K562 (cell line): ENCODE results near the gene NF1. TPM values are rescaled to one million over a fixed set of nuclear protein-coding genes. Genes with fewer than 3 reads are reported as not detected.

Experiments used
- ATAC-seq: fragments of 200-7000 bp; cut with Tn5 transposase; 3 replicates; pipeline ENCODE4 v1.9.1; 2020; ENCODE audit warnings: moderate library complexity
- BruUV-seq: library from RNA; stranded (reverse); fragments of 400-500 nt; replicated peaks from 2 replicates; lab custom pipeline; 2021; lab: Mats Ljungman, UMichigan
- CTCF ChIA-PET: fragments of 300-600 bp; formaldehyde crosslinking; extraction: SDS; loops from one replicate; lab custom pipeline; 2021; ENCODE audit warnings: low intra/inter-chr PET ratio; lab: Yijun Ruan, JAX
- POLR2A ChIA-PET: fragments of 300-600, 350-650 bp; sonication (Branson Sonifier 250); formaldehyde crosslinking; extraction: SDS; loops from one replicate; lab custom pipeline; 2021; ENCODE audit warnings: antibody characterized with exemption, inconsistent platforms; lab: Yijun Ruan, JAX
- DNase-seq, 4 experiments: peaks; one replicate each; pipeline versions ENCODE4 v3.0.0 to v3.0.0-alpha.2; 2011 to 2018; ENCODE audit warnings: low spot score in 3 of 4, mixed read lengths in 3 of 4; ENCODE audit errors: extremely low read depth in 1 of 4
- FAIRE-seq: peaks from 2 replicates; lab custom pipeline; 2011; peaks lifted over from hg19 to GRCh38; lab: Jason Lieb, UNC
- H2AFZ ChIP-seq: 2 replicates; pipeline ENCODE4 v1.6.0; 2011; ENCODE audit warnings: low read depth, low read length, control low read depth, inconsistent platforms
- H3K27ac ChIP-seq: fragments of 200-600 bp; 3 replicates; pipeline ENCODE4 v1.8.0; 2011; ENCODE audit warnings: low read depth, mild to moderate bottlenecking, control low read depth, inconsistent platforms, low read length, moderate library complexity, mixed read lengths; ENCODE audit errors: extremely low read depth
- H3K27me3 ChIP-seq, 2 experiments: fragments of 300-600 bp in 1 of 2; 2 replicates in 1 of 2; 3 replicates in 1 of 2; pipeline versions ENCODE4 v1.6.0 to v1.8.0; 2011; ENCODE audit warnings: inconsistent platforms in 2 of 2, low read length in 2 of 2, mild to moderate bottlenecking in 1 of 2, mixed read lengths in 1 of 2, moderate library complexity in 1 of 2; ENCODE audit not compliant: control insufficient read depth in 2 of 2, insufficient read depth in 2 of 2
- H3K36me3 ChIP-seq: fragments of 300-600 bp; 3 replicates; pipeline ENCODE4 v1.8.0; 2011; ENCODE audit warnings: mild to moderate bottlenecking, low read length, inconsistent platforms; ENCODE audit not compliant: control insufficient read depth, insufficient read depth
- H3K4me1 ChIP-seq, 2 experiments: fragments of 200-600 bp in 1 of 2; replicated peaks in 1 of 2; 2 replicates in 1 of 2; 3 replicates in 1 of 2; pipeline versions ENCODE4 v1.5.1 to v1.8.0; 2011; ENCODE audit warnings: inconsistent platforms in 2 of 2, low read length in 2 of 2, mild to moderate bottlenecking in 1 of 2, mixed read lengths in 1 of 2, moderate library complexity in 1 of 2; ENCODE audit not compliant: control insufficient read depth in 2 of 2, insufficient read depth in 2 of 2
- H3K4me2 ChIP-seq: 2 replicates; pipeline ENCODE4 v1.6.1; 2011; ENCODE audit warnings: low read length, control low read depth, inconsistent platforms, mixed read lengths; ENCODE audit not compliant: insufficient read depth
- H3K4me3 ChIP-seq: fragments of 200-600 bp; sonication (generic), shearing (Covaris generic); 2 replicates; pipeline ENCODE4 v1.5.1; 2016; ENCODE audit warnings: control low read depth, inconsistent platforms
- H3K79me2 ChIP-seq: fragments of 200-600 bp; 3 replicates; pipeline ENCODE4 v1.8.0; 2011; ENCODE audit warnings: low read length, inconsistent platforms; ENCODE audit not compliant: control insufficient read depth, insufficient read depth
- H3K9ac ChIP-seq, 2 experiments: 2 replicates each; pipeline versions ENCODE4 v1.6.0 to v1.6.1; 2011; ENCODE audit warnings: low read depth in 2 of 2, low read length in 2 of 2, control low read depth in 1 of 2, inconsistent platforms in 1 of 2, mild to moderate bottlenecking in 1 of 2, mixed read lengths in 1 of 2; ENCODE audit not compliant: insufficient read depth in 1 of 2
- H3K9me1 ChIP-seq: one replicate; pipeline ENCODE4 v1.6.0; 2011; ENCODE audit warnings: inconsistent platforms, mild to moderate bottlenecking, low read length, moderate library complexity; ENCODE audit not compliant: control insufficient read depth, insufficient read depth
- H3K9me3 ChIP-seq: replicated peaks from 2 replicates; pipeline ENCODE4 v1.5.1; 2011; ENCODE audit warnings: low read depth, low read length, inconsistent platforms; ENCODE audit not compliant: control insufficient read depth, insufficient read depth
- H4K20me1 ChIP-seq: replicated peaks from 2 replicates; pipeline ENCODE4 v1.6.1; 2011; ENCODE audit warnings: low read length, inconsistent platforms, mixed read lengths; ENCODE audit not compliant: control insufficient read depth, insufficient read depth
- CBX8 ChIP-seq: fragments of 200-600 bp; sonication (generic); IDR thresholded peaks from 2 replicates; pipeline ENCODE4 v1.6.1; 2012; ENCODE audit warnings: borderline replicate concordance, mixed run types, low read depth, mild to moderate bottlenecking, moderate library complexity, mixed read lengths, low read length, control low read depth, inconsistent platforms; ENCODE audit not compliant: poor library complexity, severe bottlenecking; ENCODE audit errors: extremely low read depth
- HNRNPLL ChIP-seq: fragments of 200-400 bp; formaldehyde crosslinking; IDR thresholded peaks from 2 replicates; pipeline ENCODE4 v1.6.1; 2017; ENCODE audit warnings: low read length, low read depth, mild to moderate bottlenecking; ENCODE audit not compliant: poor library complexity, severe bottlenecking
- NBN ChIP-seq: fragments of 450-650 bp; IDR thresholded peaks from 2 replicates; pipeline ENCODE4 v1.6.1; 2016; ENCODE audit warnings: low read depth, mild to moderate bottlenecking
- NCOA6 ChIP-seq: fragments of 450-650 bp; IDR thresholded peaks from 2 replicates; pipeline ENCODE4 v1.6.1; 2017; ENCODE audit warnings: mild to moderate bottlenecking
- POLR2H ChIP-seq: IDR thresholded peaks from 2 replicates; pipeline ENCODE4 v1.6.1; 2016; ENCODE audit warnings: missing genetic modification characterization, low read depth, mild to moderate bottlenecking, control low read depth, missing compliant biosample characterization, moderate library complexity
- TAF9B ChIP-seq: fragments of 450-650 bp; IDR thresholded peaks from 2 replicates; pipeline ENCODE4 v1.6.1; 2018; ENCODE audit warnings: mild to moderate bottlenecking; ENCODE audit not compliant: partially characterized antibody
- TEAD1 ChIP-seq, 2 experiments: fragments of 450-650 bp in 1 of 2; sonication (generic) in 1 of 2; formaldehyde crosslinking; IDR thresholded peaks; 2 replicates each; pipeline versions ENCODE4 v1.4.0 to v1.8.0; 2020 to 2022; ENCODE audit warnings: mild to moderate bottlenecking in 2 of 2, missing genetic modification reagents in 1 of 2
- TEAD2 ChIP-seq: fragments of 450-650 bp; IDR thresholded peaks from 2 replicates; pipeline ENCODE4 v1.6.1; 2016; ENCODE audit warnings: missing genetic modification characterization, control low read depth, missing compliant biosample characterization
- TFAM ChIP-seq: fragments of 250-450 bp; sonication (Bioruptor Pico); conservative IDR thresholded peaks from 2 replicates; pipeline ENCODE4 v1.5.0; 2021; ENCODE audit warnings: mild to moderate bottlenecking, moderate library complexity
- ZBTB1 ChIP-seq: sonication (generic); formaldehyde crosslinking; IDR thresholded peaks from 2 replicates; pipeline ENCODE4 v1.8.1; 2023; ENCODE audit warnings: missing genetic modification reagents, low read depth, mild to moderate bottlenecking, borderline replicate concordance
- ZBTB8A ChIP-seq: fragments of 450-650 bp; IDR thresholded peaks from 2 replicates; pipeline ENCODE4 v1.6.1; 2018; ENCODE audit warnings: mild to moderate bottlenecking, moderate library complexity; ENCODE audit not compliant: partially characterized antibody
- ZNF274 ChIP-seq: IDR thresholded peaks from 2 replicates; pipeline ENCODE4 v1.6.1; 2011; ENCODE audit warnings: low read depth, mild to moderate bottlenecking, low read length, moderate library complexity, borderline replicate concordance
- ZNF75A ChIP-seq: fragments of 450-650 bp; formaldehyde crosslinking; IDR thresholded peaks from 2 replicates; pipeline ENCODE4 v1.4.0; 2020; ENCODE audit warnings: mild to moderate bottlenecking
- ZZZ3 ChIP-seq: fragments of 450-650 bp; IDR thresholded peaks from 2 replicates; pipeline ENCODE4 v1.6.1; 2016; ENCODE audit warnings: antibody characterized with exemption, mild to moderate bottlenecking, moderate library complexity
- WGBS: fragments of 100-300 bp; shearing (Covaris generic); methylation state at CpG from one replicate; pipeline ENCODE4 v1.1.6; 2016; ENCODE audit warnings: low coverage, mixed read lengths; ENCODE audit not compliant: insufficient coverage; ENCODE audit errors: missing lambda C conversion rate; 5-methylcytosine and 5-hydroxymethylcytosine counted together
- in situ Hi-C: fragments of 300-500 bp; cut with MboI; formaldehyde crosslinking; loops from 4 replicates; pipeline ENCODE4 v1.15.0; 2018; ENCODE audit warnings: inconsistent platforms, mixed read lengths
- intact Hi-C: fragments of 100-400 bp; cut with micrococcal nuclease; formaldehyde crosslinking; loops from 2 replicates; pipeline ENCODE4 v1.14.2; 2022
- polyA plus RNA-seq, 8 experiments: library from polyadenylated mRNA; depleted of rRNA in 4 of 8; stranded (reverse) in 5 of 8; unstranded in 3 of 8; fragments of >200 nt; fragmentation: Nextera tagmentation in 2 of 8; fragmentation: Illumina TruSeq in 1 of 8; extraction: Ambion mirVana in 2 of 8; extraction: Trizol in 1 of 8; gene quantifications; 2 replicates each; pipeline versions ENCODE4 v1.2.1 to v1.2.3, GENCODE V29; 2011 to 2014; ENCODE audit warnings: inconsistent platforms in 1 of 8, missing spikeins in 1 of 8
- total RNA-seq, 7 experiments: library from RNA; depleted of rRNA in 6 of 7; stranded (reverse); fragments of >200 nt in 6 of 7; fragmentation: Illumina TruSeq in 2 of 7; extraction: Trizol in 2 of 7; gene quantifications; 2 replicates each; pipeline versions ENCODE4 v1.2.1 to v1.2.3, GENCODE V29; 2011 to 2021; ENCODE audit warnings: low replicate concordance in 1 of 7
- TF ChIP-seq, protein P1 (sequence below), 2 experiments: IDR thresholded peaks; 2 replicates each; pipeline ENCODE4 v1.6.1; 2011; ENCODE audit warnings: borderline replicate concordance in 1 of 2, control low read depth in 1 of 2, low read depth in 1 of 2, low read length in 1 of 2, mild to moderate bottlenecking in 1 of 2, mixed read lengths in 1 of 2, moderate library complexity in 1 of 2; ENCODE audit not compliant: insufficient read depth in 1 of 2, insufficient read length in 1 of 2, poor library complexity in 1 of 2, severe bottlenecking in 1 of 2; ENCODE audit errors: extremely low read depth in 1 of 2
- TF ChIP-seq, protein P2 (sequence below): fragments of 250-450 bp; sonication (Bioruptor Pico); IDR thresholded peaks from 2 replicates; pipeline ENCODE4 v1.5.0; 2020; ENCODE audit warnings: mild to moderate bottlenecking, borderline replicate concordance

Gene NF1
- total and polyA plus RNA-seq, 9 of the 15 experiments (the other 6 are each of a cell fraction or from before 2014, with no cell fraction given): 3.4 to 41.9 (median 24.3) TPM

DNA sequence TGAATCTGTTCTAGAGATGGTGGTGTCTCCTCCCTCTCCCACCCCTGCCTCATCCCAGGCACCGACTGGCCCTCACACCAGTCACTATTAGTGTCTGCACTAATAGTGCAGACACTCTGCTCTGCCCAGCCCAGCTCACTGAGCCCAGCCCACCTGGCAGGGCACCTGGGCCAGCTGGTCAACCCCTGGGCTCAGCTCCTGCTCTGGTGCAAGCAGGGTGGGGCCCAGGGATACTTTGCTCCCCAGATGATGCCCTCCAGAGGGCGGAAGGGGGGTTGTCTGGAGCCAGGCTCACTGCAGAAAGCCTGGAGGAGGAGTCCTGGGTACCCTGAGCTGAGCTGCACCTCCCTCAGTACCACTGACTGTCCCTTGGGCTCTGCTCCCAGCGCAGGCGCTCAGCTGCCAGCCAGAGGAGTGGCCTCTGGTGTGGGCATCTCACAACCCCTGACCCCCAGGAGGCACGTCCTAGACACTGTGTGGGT is 311.2 kb downstream of the NF1 start:
- ATAC-seq: peak; percentile 67
- CTCF ChIA-PET: no interaction called here
- intact Hi-C loops: no loop called here
- DNase-seq: no peak
- TF ChIP-seq ZZZ3 (no peak), NCOA6 (no peak), ZNF274 (no peak), ZBTB1 (no peak), ZBTB8A (no peak), TEAD2 (no peak), TEAD1 (CRISPR knock-in tag; IDR thresholded peaks at IDR 0.05) (no peak), HNRNPLL (no peak), ZNF75A (CRISPR knock-in tag) (no peak), NBN (no peak), POLR2H (tag) (no peak), TFAM (CRISPR knock-in tag) (no peak), TAF9B (no peak), CBX8 (no peak)
- TF ChIP-seq, protein P1, sequence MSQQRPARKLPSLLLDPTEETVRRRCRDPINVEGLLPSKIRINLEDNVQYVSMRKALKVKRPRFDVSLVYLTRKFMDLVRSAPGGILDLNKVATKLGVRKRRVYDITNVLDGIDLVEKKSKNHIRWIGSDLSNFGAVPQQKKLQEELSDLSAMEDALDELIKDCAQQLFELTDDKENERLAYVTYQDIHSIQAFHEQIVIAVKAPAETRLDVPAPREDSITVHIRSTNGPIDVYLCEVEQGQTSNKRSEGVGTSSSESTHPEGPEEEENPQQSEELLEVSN (IDR thresholded peaks at IDR 0.05; ENCODE audit: borderline replicate concordance in 1 of 2, extremely low read depth in 1 of 2, insufficient read depth in 1 of 2, insufficient read length in 1 of 2, low read depth in 1 of 2, low read length in 1 of 2, poor library complexity in 1 of 2, severe bottlenecking in 1 of 2): no peak
- TF ChIP-seq, protein P2, sequence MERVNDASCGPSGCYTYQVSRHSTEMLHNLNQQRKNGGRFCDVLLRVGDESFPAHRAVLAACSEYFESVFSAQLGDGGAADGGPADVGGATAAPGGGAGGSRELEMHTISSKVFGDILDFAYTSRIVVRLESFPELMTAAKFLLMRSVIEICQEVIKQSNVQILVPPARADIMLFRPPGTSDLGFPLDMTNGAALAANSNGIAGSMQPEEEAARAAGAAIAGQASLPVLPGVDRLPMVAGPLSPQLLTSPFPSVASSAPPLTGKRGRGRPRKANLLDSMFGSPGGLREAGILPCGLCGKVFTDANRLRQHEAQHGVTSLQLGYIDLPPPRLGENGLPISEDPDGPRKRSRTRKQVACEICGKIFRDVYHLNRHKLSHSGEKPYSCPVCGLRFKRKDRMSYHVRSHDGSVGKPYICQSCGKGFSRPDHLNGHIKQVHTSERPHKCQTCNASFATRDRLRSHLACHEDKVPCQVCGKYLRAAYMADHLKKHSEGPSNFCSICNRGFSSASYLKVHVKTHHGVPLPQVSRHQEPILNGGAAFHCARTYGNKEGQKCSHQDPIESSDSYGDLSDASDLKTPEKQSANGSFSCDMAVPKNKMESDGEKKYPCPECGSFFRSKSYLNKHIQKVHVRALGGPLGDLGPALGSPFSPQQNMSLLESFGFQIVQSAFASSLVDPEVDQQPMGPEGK (CRISPR knock-in tag): no peak
- TF ChIP-seq, all 486 proteins: peak for 0
- BruUV-seq: no TSS peak
- H3K4me1 ChIP-seq: peaks cover 0 to 4% of the 10 kb centered on the region in 2 experiments; a peak in 1 of 5 replicates
- no peak overlapping the region for H3K4me2 ChIP-seq
- FAIRE-seq: no peak
- H3K27me3 ChIP-seq: peaks cover 8 to 63% of the 10 kb centered on the region in 2 experiments; a peak in 4 of 5 replicates
- H3K27ac ChIP-seq: no peak overlapping the region
- no peak overlapping the region for H3K4me3 ChIP-seq
- WGBS: 3% methylated on average over 4 of the region's 5 CpGs
- in situ Hi-C loops: no loop called here
- peaks cover 9% of the 10 kb centered on the region; the same call in 1 of the 2 replicates for H4K20me1 ChIP-seq
- H3K79me2 ChIP-seq: no peaks in the 10 kb centered on the region
- no peaks in the 10 kb centered on the region for H3K36me3 ChIP-seq
- POLR2A ChIA-PET: no interaction called here
- H3K9me1 ChIP-seq: no peaks in the 10 kb centered on the region
- H3K9me3 ChIP-seq: no peaks in the 10 kb centered on the region
- H2AFZ ChIP-seq: no peak overlapping the region
- no peak overlapping the region for H3K9ac ChIP-seq
